Cardiac fibroblast (primary cell): Measurements from ENCODE around the gene MCRIP2.

ENCODE experiments used
- DNase-seq, 2 donors: peaks; one replicate each; pipeline versions ENCODE4 v3.0.0 to v3.0.0-alpha.2; 2010; ENCODE audit warnings: low read depth in 2 of 2
- H3K4me3 ChIP-seq, 2 donors: replicated peaks in 1 of 2; 1 replicate in 1 of 2; 2 replicates in 1 of 2; pipeline ENCODE4 v1.5.1; 2011; ENCODE audit warnings: low read depth in 2 of 2, low read length in 2 of 2, mild to moderate bottlenecking in 2 of 2, moderate library complexity in 1 of 2
- CTCF ChIP-seq: IDR thresholded peaks from one replicate; pipeline ENCODE4 v1.5.1; 2011; ENCODE audit warnings: low read depth, mild to moderate bottlenecking, low read length, inconsistent platforms

Gene MCRIP2

GRCh38 chr16:637081-638018 lies 4.3 kb upstream of the MCRIP2 start:
- H3K4me3 ChIP-seq, result peak overlapping the region; percentile 75 to 81
- peak; percentile 92 to 95 for DNase-seq
- no peak for TF ChIP-seq CTCF

GRCh38 chr16:638034-638543 lies 3.5 kb upstream of the MCRIP2 start:
- no peak for DNase-seq
- no peak for TF ChIP-seq CTCF
- H3K4me3 ChIP-seq, result no peak overlapping the region

- no peak overlapping the region for H3K4me3 ChIP-seq
- DNase-seq, result no peak
- no peak for TF ChIP-seq CTCF
These were observed 2.8 kb upstream of the MCRIP2 start for GRCh38 chr16:638836-639235.

GRCh38 chr16:640614-641013 lies 1.0 kb upstream of the MCRIP2 start:
- peak overlapping the region in 1 of 2 donors; percentile 84 for H3K4me3 ChIP-seq
- TF ChIP-seq CTCF, result no peak
- no peak for DNase-seq

GRCh38 chr16:642189-643049 lies 791 bp downstream of the MCRIP2 start:
- TF ChIP-seq CTCF, result no peak
- peak overlapping the region; percentile 55 to 63 for H3K4me3 ChIP-seq
- DNase-seq, result peak in 1 of 2 donors; percentile 31

GRCh38 chr16:643050-643368 lies 1.4 kb downstream of the MCRIP2 start:
- DNase-seq, result no peak
- peak overlapping the region; percentile 55 to 63 for H3K4me3 ChIP-seq
- no peak for TF ChIP-seq CTCF
